Activated T-helper 9 cell treated with anti-CD3 and anti-CD28 coated beads, Interleukin-2, amount 50 U/mL, for 16 hours (primary cell): ENCODE measurements around the gene SYT1.
"Not testable (repeated sequence)": the region's sequence is repeated elsewhere in the genome, so short reads cannot be mapped to it uniquely, and the experiment has no call there.

Source experiments
- DNase-seq: peaks from one replicate; pipeline ENCODE4 v3.0.0-alpha.2; 2020; ENCODE audit warnings: low read depth

The SYT1 gene

GRCh38 chr12:78864403-78864869 lies at the start of gene SYT1:
Gene SYT1, plus strand, starts transcription at chr12:78864774.
- no peak for DNase-seq

GRCh38 chr12:78818487-78818886 lies 46.1 kb upstream of the SYT1 start:
- no peak for DNase-seq

- DNase-seq: no peak
Measured at GRCh38 chr12:78820946-78821345, 43.6 kb upstream of the SYT1 start.

- no peak for DNase-seq
Measured at GRCh38 chr12:78824918-78825317, 39.7 kb upstream of the SYT1 start.

GRCh38 chr12:78829690-78830089 lies 34.9 kb upstream of the SYT1 start:
- no peak for DNase-seq

- no peak for DNase-seq
Measured at GRCh38 chr12:78835493-78835892, 29.1 kb upstream of the SYT1 start.

GRCh38 chr12:78840518-78841019 lies 24.0 kb upstream of the SYT1 start:
- DNase-seq: not testable (repeated sequence)

- DNase-seq: no peak
Measured at GRCh38 chr12:78853231-78853630, 11.3 kb upstream of the SYT1 start.

GRCh38 chr12:78863482-78864402 lies 832 bp upstream of the SYT1 start:
- no peak for DNase-seq

- no peak for DNase-seq
Measured at GRCh38 chr12:78864870-78865463, 393 bp downstream of the SYT1 start.

GRCh38 chr12:78865516-78865915 lies 942 bp downstream of the SYT1 start:
- DNase-seq: no peak

- no peak for DNase-seq
Measured at GRCh38 chr12:78866518-78866917, 1.9 kb downstream of the SYT1 start.

- DNase-seq: no peak
Measured at GRCh38 chr12:78870539-78870938, 6.0 kb downstream of the SYT1 start.

- DNase-seq: no peak
Measured at GRCh38 chr12:78871566-78871965, 7.0 kb downstream of the SYT1 start.

- DNase-seq: no peak
Measured at GRCh38 chr12:78878459-78878858, 13.9 kb downstream of the SYT1 start.

GRCh38 chr12:78878866-78879265 lies 14.3 kb downstream of the SYT1 start:
- no peak for DNase-seq

GRCh38 chr12:78880078-78880477 lies 15.5 kb downstream of the SYT1 start:
- DNase-seq: no peak

GRCh38 chr12:78881685-78882084 lies 17.1 kb downstream of the SYT1 start:
- DNase-seq: no peak

GRCh38 chr12:78885466-78885865 lies 20.9 kb downstream of the SYT1 start:
- DNase-seq: no peak

- DNase-seq: no peak
Measured at GRCh38 chr12:78886719-78887407, 22.3 kb downstream of the SYT1 start.

- DNase-seq: no peak
Measured at GRCh38 chr12:78887444-78887843, 22.9 kb downstream of the SYT1 start.

- no peak for DNase-seq
Measured at GRCh38 chr12:78888568-78888967, 24.0 kb downstream of the SYT1 start.
